Measurements from ENCODE around the gene PRKRA.

DNA sequence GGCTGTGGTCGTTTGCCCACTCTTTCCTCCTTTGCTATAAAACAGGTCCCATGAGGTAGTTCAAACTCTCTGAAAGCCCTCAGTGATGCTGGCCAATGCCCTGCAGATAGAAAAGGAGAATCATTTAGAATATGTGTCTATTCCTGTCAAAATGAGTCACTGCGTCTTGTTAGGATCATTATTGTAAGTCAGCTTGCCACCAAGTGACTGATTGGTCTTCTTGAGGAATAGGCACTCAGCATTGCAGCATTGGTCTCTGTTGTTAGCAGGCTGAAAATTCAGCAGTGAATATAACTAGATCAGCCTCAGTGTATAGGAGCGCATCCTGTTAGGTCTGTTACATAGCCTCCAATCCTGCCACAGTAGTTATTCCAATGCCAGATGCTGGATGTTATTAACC lies 28.9 kb downstream of the PRKRA start:
- TF ChIP-seq POLR2AphosphoS5 (IDR thresholded peaks at IDR 0.05; ENCODE audit: low read depth, low read length) (no peak), POLR2A (IDR thresholded peaks at IDR 0.05; ENCODE audit: low read depth, low read length) (no peak), SPI1 (IDR thresholded peaks at IDR 0.05; ENCODE audit: low read depth, low read length) (no peak), TAF1 (IDR thresholded peaks at IDR 0.05; ENCODE audit: low read depth, low read length) (no peak)
